Muscle of leg (tissue), 16 donors: ENCODE data around the gene SOHLH2. TPM values are rescaled to one million over a fixed set of nuclear protein-coding genes. Genes with fewer than 3 reads are reported as not detected.
A peak's percentile ranks its signal among the peaks of the same experiment; 100 is the strongest.

ENCODE experiments used
- DNase-seq: peaks from one replicate; pipeline ENCODE4 v3.0.0; 2013
- H3K27ac ChIP-seq: one replicate; pipeline ENCODE4 v1.5.1; 2013; ENCODE audit warnings: mild to moderate bottlenecking, low read length, control low read depth
- H3K27me3 ChIP-seq: one replicate; pipeline ENCODE4 v1.6.1; 2013; ENCODE audit warnings: low read length; ENCODE audit not compliant: control insufficient read depth, insufficient read depth
- H3K36me3 ChIP-seq: one replicate; pipeline ENCODE4 v1.6.1; 2013; ENCODE audit warnings: low read length; ENCODE audit not compliant: control insufficient read depth, insufficient read depth
- H3K4me1 ChIP-seq: one replicate; pipeline ENCODE4 v1.6.1; 2013; ENCODE audit warnings: low read length; ENCODE audit not compliant: control insufficient read depth, insufficient read depth
- H3K4me3 ChIP-seq: one replicate; pipeline ENCODE4 v1.5.1; 2013; ENCODE audit warnings: low read length, control low read depth
- H3K9me3 ChIP-seq: replicated peaks from 2 replicates; pipeline ENCODE4 v1.6.1; 2013; ENCODE audit warnings: low read depth, low read length; ENCODE audit not compliant: control insufficient read depth
- WGBS: methylation state at CpG from one replicate; pipeline ENCODE4 v1.1.5; 2013; ENCODE audit warnings: missing lambda C conversion rate; ENCODE audit not compliant: insufficient coverage; 5-methylcytosine and 5-hydroxymethylcytosine counted together
- long read RNA-seq, 11 donors: transcript quantifications; one replicate each; lab custom pipeline, GENCODE V29; 2026
- polyA plus RNA-seq, 8 donors: library from polyadenylated mRNA; unstranded; fragments of 120-200 nt; gene quantifications; one replicate each; pipeline versions ENCODE4 v1.2.1 to v1.2.3, GENCODE V29; 2013; ENCODE audit warnings: inconsistent platforms in 1 of 8, low replicate concordance in 1 of 8; ENCODE audit not compliant: insufficient read length in 8 of 8, insufficient read depth in 1 of 8
- total RNA-seq: library from RNA; stranded (reverse); fragments of 120-200 nt; gene quantifications from one replicate; pipeline ENCODE4 v1.2.4, GENCODE V29; 2013

Gene SOHLH2
- 4.3 TPM for total RNA-seq
- polyA plus RNA-seq, result 1 to 10 TPM; 3.3 to 7.4 (median 4.6) TPM
- long read RNA-seq, donor 1, result 0 reads
- long read RNA-seq, donor 2, result 0 reads
- long read RNA-seq, donor 3, result 0 reads
- long read RNA-seq, donor 4, result 0 reads
- long read RNA-seq, donor 5, result 0 reads
- long read RNA-seq, donor 6, result 0 reads
- long read RNA-seq, donor 7, result 0 reads
- long read RNA-seq, donor 8, result 0 reads
- long read RNA-seq, donor 9, result 0 reads
- long read RNA-seq, donor 10, result 0 reads
- long read RNA-seq, donor 11, result 0 reads

- peaks cover 5% of the 10 kb centered on the region for H3K4me1 ChIP-seq
- H3K27ac ChIP-seq, result no peak within 1 kb of the TSS
- H3K4me3 ChIP-seq, result no peak within 1 kb of the TSS
- no peaks in the 10 kb centered on the region for H3K27me3 ChIP-seq
- H3K9me3 ChIP-seq, result peaks cover 4% of the 10 kb centered on the region
- WGBS, result 94% methylated on average over 52 of the region's 53 CpGs
- DNase-seq, result no peak
- H3K36me3 ChIP-seq, result no peaks in the 10 kb centered on the region
Observed at GRCh38 chr13:36214163-36214921, at the start of gene SOHLH2. Gene SOHLH2 (minus strand): TSS chr13:36214556. CDS start chr13:36214526, 30 bp downstream.

- Histone ChIP-seq H3K4me3 (no peak overlapping the region), H3K27me3 (no peaks in the 10 kb centered on the region), H3K36me3 (no peaks in the 10 kb centered on the region), H3K9me3 (no peaks in the 10 kb centered on the region), H3K4me1 (no peaks in the 10 kb centered on the region), H3K27ac (no peak overlapping the region)
- DNase-seq, result no peak
Observed at GRCh38 chr13:36261976-36262375, 47.6 kb upstream of the SOHLH2 start.

- H3K27ac ChIP-seq, result no peak overlapping the region
- no peak overlapping the region for H3K4me3 ChIP-seq
- H3K9me3 ChIP-seq, result no peaks in the 10 kb centered on the region
- no peaks in the 10 kb centered on the region for H3K36me3 ChIP-seq
- DNase-seq, result no peak
- 100% methylated on average over 1 of the region's 3 CpGs for WGBS
- H3K4me1 ChIP-seq, result no peaks in the 10 kb centered on the region
- no peaks in the 10 kb centered on the region for H3K27me3 ChIP-seq
Observed at GRCh38 chr13:36261011-36261410, 46.7 kb upstream of the SOHLH2 start.

GRCh38 chr13:36259361-36260137 lies 45.2 kb upstream of the SOHLH2 start:
- Histone ChIP-seq H3K27ac (no peak overlapping the region), H3K4me1 (no peaks in the 10 kb centered on the region), H3K36me3 (no peaks in the 10 kb centered on the region), H3K27me3 (no peaks in the 10 kb centered on the region), H3K9me3 (no peaks in the 10 kb centered on the region), H3K4me3 (no peak overlapping the region)
- no peak for DNase-seq
- 95% methylated on average over 6 of the region's 8 CpGs for WGBS

GRCh38 chr13:36258831-36259230 lies 44.5 kb upstream of the SOHLH2 start:
- WGBS, result 59% methylated on average over 8 of the region's 8 CpGs
- peak; percentile 52 for DNase-seq
- no peaks in the 10 kb centered on the region for H3K27me3 ChIP-seq
- no peaks in the 10 kb centered on the region for H3K9me3 ChIP-seq
- no peak overlapping the region for H3K27ac ChIP-seq
- H3K4me1 ChIP-seq, result no peaks in the 10 kb centered on the region
- H3K36me3 ChIP-seq, result no peaks in the 10 kb centered on the region
- H3K4me3 ChIP-seq, result no peak overlapping the region

GRCh38 chr13:36251526-36251925 lies 37.2 kb upstream of the SOHLH2 start:
- Histone ChIP-seq H3K36me3 (no peaks in the 10 kb centered on the region), H3K27me3 (no peaks in the 10 kb centered on the region), H3K4me1 (no peaks in the 10 kb centered on the region), H3K27ac (no peak overlapping the region), H3K9me3 (peaks cover 2% of the 10 kb centered on the region), H3K4me3 (no peak overlapping the region)
- DNase-seq, result no peak

GRCh38 chr13:36251017-36251416 lies 36.7 kb upstream of the SOHLH2 start:
- 60% methylated on average over 3 of the region's 4 CpGs for WGBS
- Histone ChIP-seq H3K9me3 (peaks cover 2% of the 10 kb centered on the region), H3K27me3 (no peaks in the 10 kb centered on the region), H3K27ac (no peak overlapping the region), H3K36me3 (no peaks in the 10 kb centered on the region), H3K4me1 (no peaks in the 10 kb centered on the region), H3K4me3 (no peak overlapping the region)
- DNase-seq, result no peak

GRCh38 chr13:36248700-36249099 lies 34.3 kb upstream of the SOHLH2 start:
- Histone ChIP-seq H3K27me3 (no peaks in the 10 kb centered on the region), H3K4me3 (no peak overlapping the region), H3K4me1 (no peaks in the 10 kb centered on the region), H3K36me3 (no peaks in the 10 kb centered on the region), H3K9me3 (peaks cover 2% of the 10 kb centered on the region), H3K27ac (no peak overlapping the region)
- no peak for DNase-seq

- WGBS, result 80% methylated on average over 1 of the region's 1 CpG
- Histone ChIP-seq H3K27ac (no peak overlapping the region), H3K9me3 (peaks cover 2% of the 10 kb centered on the region), H3K27me3 (no peaks in the 10 kb centered on the region), H3K36me3 (no peaks in the 10 kb centered on the region), H3K4me3 (no peak overlapping the region), H3K4me1 (no peaks in the 10 kb centered on the region)
- DNase-seq, result no peak
Observed at GRCh38 chr13:36244990-36245389, 30.6 kb upstream of the SOHLH2 start.

GRCh38 chr13:36244073-36244472 lies 29.7 kb upstream of the SOHLH2 start:
- Histone ChIP-seq H3K36me3 (no peaks in the 10 kb centered on the region), H3K4me1 (no peaks in the 10 kb centered on the region), H3K4me3 (no peak overlapping the region), H3K27ac (no peak overlapping the region), H3K27me3 (no peaks in the 10 kb centered on the region), H3K9me3 (peaks cover 2% of the 10 kb centered on the region)
- no peak for DNase-seq
- WGBS, result no CpG with 5 or more reads among the region's 2 CpGs
